Measurements from ENCODE around the gene CMTM4. TPM values are rescaled to one million over a fixed set of nuclear protein-coding genes. Genes with fewer than 3 reads are reported as not detected.

The CMTM4 gene
- total RNA-seq, 1 donor = 20.7 TPM

- DNase-seq (ENCODE audit: low read depth) = peak; percentile 59
- H3K4me3 ChIP-seq (ENCODE audit: low read depth, low read length) = no peak overlapping the region
- TF ChIP-seq CTCF (IDR thresholded peaks at IDR 0.05; ENCODE audit: insufficient read depth, low read depth, low read length) = no peak
Observed at GRCh38 chr16:66705790-66706505, 9.4 kb upstream of the CMTM4 start.

- peak; percentile 43 for DNase-seq (ENCODE audit: low read depth)
- no peak for TF ChIP-seq CTCF (IDR thresholded peaks at IDR 0.05; ENCODE audit: insufficient read depth, low read depth, low read length)
- no peak overlapping the region for H3K4me3 ChIP-seq (ENCODE audit: low read depth, low read length)
Observed at GRCh38 chr16:66703406-66704215, 7.1 kb upstream of the CMTM4 start.

GRCh38 chr16:66701516-66701915 lies 5.0 kb upstream of the CMTM4 start:
- DNase-seq (ENCODE audit: low read depth) = no peak
- no peak overlapping the region for H3K4me3 ChIP-seq (ENCODE audit: low read depth, low read length)
- TF ChIP-seq CTCF (IDR thresholded peaks at IDR 0.05; ENCODE audit: insufficient read depth, low read depth, low read length) = no peak

GRCh38 chr16:66701026-66701425 lies 4.5 kb upstream of the CMTM4 start:
- TF ChIP-seq CTCF (IDR thresholded peaks at IDR 0.05; ENCODE audit: insufficient read depth, low read depth, low read length) = no peak
- DNase-seq (ENCODE audit: low read depth) = no peak
- H3K4me3 ChIP-seq (ENCODE audit: low read depth, low read length) = no peak overlapping the region

GRCh38 chr16:66699898-66700297 lies 3.4 kb upstream of the CMTM4 start:
- H3K4me3 ChIP-seq (ENCODE audit: low read depth, low read length) = no peak overlapping the region
- no peak for TF ChIP-seq CTCF (IDR thresholded peaks at IDR 0.05; ENCODE audit: insufficient read depth, low read depth, low read length)
- DNase-seq (ENCODE audit: low read depth) = no peak

GRCh38 chr16:66698046-66698445 lies 1.5 kb upstream of the CMTM4 start:
- no peak for TF ChIP-seq CTCF (IDR thresholded peaks at IDR 0.05; ENCODE audit: insufficient read depth, low read depth, low read length)
- no peak for DNase-seq (ENCODE audit: low read depth)
- no peak overlapping the region for H3K4me3 ChIP-seq (ENCODE audit: low read depth, low read length)
